DOHH2 (cell line): ENCODE measurements around the gene CAMTA1.

Experiments
- H3F3A ChIP-seq: fragments of 200-600 bp; sonication (generic), shearing (Covaris generic); 2 replicates; pipeline ENCODE4 v1.6.0; 2016; ENCODE audit warnings: antibody characterized with exemption, mild to moderate bottlenecking; ENCODE audit not compliant: control insufficient read depth, insufficient read depth
- H3K27ac ChIP-seq: fragments of 200-600 bp; sonication (generic); 2 replicates; pipeline ENCODE4 v1.5.1; 2014; ENCODE audit warnings: low read depth, mild to moderate bottlenecking, low read length, moderate library complexity
- H3K27me3 ChIP-seq: fragments of 200-600 bp; sonication (generic); 2 replicates; pipeline ENCODE4 v1.6.1; 2014; ENCODE audit warnings: mild to moderate bottlenecking, low read length, mixed read lengths; ENCODE audit not compliant: control insufficient read depth
- H3K36me3 ChIP-seq: fragments of 200-600 bp; sonication (generic); 2 replicates; pipeline ENCODE4 v1.6.1; 2014; ENCODE audit warnings: mild to moderate bottlenecking, low read length, moderate library complexity, mixed read lengths; ENCODE audit not compliant: control insufficient read depth
- H3K4me1 ChIP-seq: fragments of 200-600 bp; sonication (generic); 2 replicates; pipeline ENCODE4 v1.6.1; 2014; ENCODE audit warnings: mild to moderate bottlenecking, low read length, mixed read lengths; ENCODE audit not compliant: control insufficient read depth
- H3K4me2 ChIP-seq: fragments of 200-600 bp; sonication (generic); 2 replicates; pipeline ENCODE4 v1.6.0; 2014; ENCODE audit warnings: mild to moderate bottlenecking, low read length, moderate library complexity
- H3K4me3 ChIP-seq: fragments of 200-600 bp; sonication (generic); 2 replicates; pipeline ENCODE4 v1.5.1; 2014; ENCODE audit warnings: mild to moderate bottlenecking, low read length, mixed read lengths
- H3K79me2 ChIP-seq: fragments of 200-600 bp; sonication (generic); 2 replicates; pipeline ENCODE4 v1.6.1; 2014; ENCODE audit warnings: mild to moderate bottlenecking, low read length, mixed read lengths; ENCODE audit not compliant: control insufficient read depth
- H3K9me2 ChIP-seq: fragments of 200-600 bp; sonication (generic); replicated peaks from 2 replicates; pipeline ENCODE4 v1.6.1; 2014; ENCODE audit warnings: mild to moderate bottlenecking, low read length, mixed read lengths; ENCODE audit not compliant: control insufficient read depth
- H3K9me3 ChIP-seq: fragments of 200-600 bp; sonication (generic); 2 replicates; pipeline ENCODE4 v1.6.1; 2014; ENCODE audit warnings: antibody characterized with exemption, low read length, mixed read lengths; ENCODE audit not compliant: control insufficient read depth, insufficient read depth
- H4K20me1 ChIP-seq: fragments of 200-600 bp; sonication (generic); 2 replicates; pipeline ENCODE4 v1.6.0; 2014; ENCODE audit warnings: low read depth, mild to moderate bottlenecking, antibody characterized with exemption, low read length, moderate library complexity; ENCODE audit not compliant: control insufficient read depth, insufficient read depth
- CTCF ChIP-seq: fragments of 200-600 bp; sonication (generic); IDR thresholded peaks from one replicate; pipeline ENCODE4 v1.5.1; 2014; ENCODE audit warnings: antibody characterized with exemption, mild to moderate bottlenecking, low read depth, low read length; ENCODE audit not compliant: poor library complexity, severe bottlenecking
- EZH2phosphoT487 ChIP-seq: fragments of 200-600 bp; sonication (generic); IDR thresholded peaks from 2 replicates; pipeline ENCODE4 v1.6.1; 2017; ENCODE audit warnings: borderline replicate concordance, mild to moderate bottlenecking, antibody characterized with exemption, low read length, moderate library complexity, mixed read lengths

The CAMTA1 gene

GRCh38 chr1:7444363-7444762, 659.1 kb downstream of the CAMTA1 start:
- TF ChIP-seq CTCF (no peak), EZH2phosphoT487 (no peak)
- Histone ChIP-seq H3K9me3 (no peaks in the 10 kb centered on the region), H3K4me3 (no peak overlapping the region), H3K27me3 (no peaks in the 10 kb centered on the region), H3K36me3 (no peaks in the 10 kb centered on the region), H3K27ac (no peak overlapping the region), H3K9me2 (no peaks in the 10 kb centered on the region), H3F3A (no peaks in the 10 kb centered on the region), H3K79me2 (no peaks in the 10 kb centered on the region), H4K20me1 (no peaks in the 10 kb centered on the region), H3K4me2 (no peak overlapping the region), H3K4me1 (no peaks in the 10 kb centered on the region)

GRCh38 chr1:7447093-7447492, 661.8 kb downstream of the CAMTA1 start:
- TF ChIP-seq CTCF (no peak), EZH2phosphoT487 (no peak)
- Histone ChIP-seq H3F3A (no peaks in the 10 kb centered on the region), H3K9me3 (no peaks in the 10 kb centered on the region), H3K9me2 (no peaks in the 10 kb centered on the region), H4K20me1 (no peaks in the 10 kb centered on the region), H3K27ac (no peak overlapping the region), H3K4me1 (no peaks in the 10 kb centered on the region), H3K36me3 (no peaks in the 10 kb centered on the region), H3K27me3 (no peaks in the 10 kb centered on the region), H3K4me2 (no peak overlapping the region), H3K79me2 (no peaks in the 10 kb centered on the region), H3K4me3 (no peak overlapping the region)

GRCh38 chr1:7447736-7448135, 662.5 kb downstream of the CAMTA1 start:
- Histone ChIP-seq H3K27me3 (no peaks in the 10 kb centered on the region), H3F3A (no peaks in the 10 kb centered on the region), H3K4me3 (no peak overlapping the region), H3K27ac (no peak overlapping the region), H3K79me2 (no peaks in the 10 kb centered on the region), H3K4me1 (no peaks in the 10 kb centered on the region), H4K20me1 (no peaks in the 10 kb centered on the region), H3K36me3 (no peaks in the 10 kb centered on the region), H3K9me3 (no peaks in the 10 kb centered on the region), H3K9me2 (no peaks in the 10 kb centered on the region), H3K4me2 (no peak overlapping the region)
- no peak for TF ChIP-seq CTCF
- TF ChIP-seq EZH2phosphoT487: no peak

GRCh38 chr1:7448986-7449385, 663.7 kb downstream of the CAMTA1 start:
- no peak overlapping the region for H3K4me3 ChIP-seq
- no peaks in the 10 kb centered on the region for H3K9me2 ChIP-seq
- H3K9me3 ChIP-seq: no peaks in the 10 kb centered on the region
- no peaks in the 10 kb centered on the region for H3K27me3 ChIP-seq
- H3K4me1 ChIP-seq: no peaks in the 10 kb centered on the region
- H3F3A ChIP-seq: no peaks in the 10 kb centered on the region
- TF ChIP-seq EZH2phosphoT487 (no peak), CTCF (no peak)
- H3K36me3 ChIP-seq: no peaks in the 10 kb centered on the region
- H3K4me2 ChIP-seq: no peak overlapping the region
- no peak overlapping the region for H3K27ac ChIP-seq
- no peaks in the 10 kb centered on the region for H4K20me1 ChIP-seq
- H3K79me2 ChIP-seq: no peaks in the 10 kb centered on the region
